ENCODE data around the gene C2CD2L. TPM values are rescaled to one million over a fixed set of nuclear protein-coding genes. Genes with fewer than 3 reads are reported as not detected.

Gene C2CD2L
- total RNA-seq, 1 experiment from 2014 or later = 14.7 TPM

- intact Hi-C loops (cut with micrococcal nuclease; ENCODE audit: unreplicated experiment) = no loop called here
- Histone ChIP-seq H3K36me3 (ENCODE audit: control insufficient read depth, insufficient read depth, low read length) (0 out of 2 replicates have a peak, but pooled peaks cover 2% of the 10 kb centered on the region), H3K27me3 (replicated peaks; ENCODE audit: control insufficient read depth, insufficient read depth, low read length) (no peaks in the 10 kb centered on the region), H3K4me3 (ENCODE audit: low read depth, low read length) (no peak overlapping the region), H3K9me3 (no peaks in the 10 kb centered on the region), H3K4me1 (peaks cover 11% of the 10 kb centered on the region)
- no peak for TF ChIP-seq CTCF (IDR thresholded peaks at IDR 0.05; ENCODE audit: insufficient read depth in 1 of 2, low read depth in 1 of 2, low read length in 1 of 2, severe bottlenecking in 1 of 2, unreplicated experiment in 1 of 2)
- ChIA-PET POLR2A (interaction anchor here (0.9 to 1.1 kb wide), 2 partner anchors 18 to 27 kb away, joined by 3 read pairs; partner anchors contain the start of gene HMBS), CTCF (interaction anchor here (0.8 kb wide), 1 partner anchor 32 kb away, joined by 3 read pairs; no protein-coding TSS in a partner anchor)
- Mint-ChIP-seq H3K4me3 (ENCODE audit: unreplicated experiment) (no peak overlapping the region), H3K9me3 (ENCODE audit: unreplicated experiment) (no peaks in the 10 kb centered on the region), H3K36me3 (ENCODE audit: insufficient read depth, unreplicated experiment) (peaks cover 31% of the 10 kb centered on the region), H3K27ac (ENCODE audit: unreplicated experiment) (no peak overlapping the region), H3K27me3 (ENCODE audit: insufficient read depth, unreplicated experiment) (no peaks in the 10 kb centered on the region), H3K4me1 (ENCODE audit: low read depth, unreplicated experiment) (peaks cover 11% of the 10 kb centered on the region)
- BruUV-seq (replicated peaks) = no TSS peak
- DNase-seq = peak in 1 of 2 experiments; percentile 43
Observed at GRCh38 chr11:119112314-119113020, 5.3 kb downstream of the C2CD2L start.

- CTCF ChIA-PET = no interaction called here
Observed at GRCh38 chr11:119113716-119114115, 6.6 kb downstream of the C2CD2L start.

GRCh38 chr11:119114351-119114750, 7.2 kb downstream of the C2CD2L start:
- no peak overlapping the region for H3K27ac Mint-ChIP-seq (ENCODE audit: unreplicated experiment)
- no peak overlapping the region for H3K4me3 Mint-ChIP-seq (ENCODE audit: unreplicated experiment)

More at GRCh38 chr11:119113716-119114115, 6.6 kb downstream of the C2CD2L start:
- Mint-ChIP-seq H3K4me1 (ENCODE audit: low read depth, unreplicated experiment) (peaks cover 5% of the 10 kb centered on the region), H3K27ac (ENCODE audit: unreplicated experiment) (no peak overlapping the region), H3K36me3 (ENCODE audit: insufficient read depth, unreplicated experiment) (peaks cover 20% of the 10 kb centered on the region), H3K27me3 (ENCODE audit: insufficient read depth, unreplicated experiment) (no peaks in the 10 kb centered on the region), H3K4me3 (ENCODE audit: unreplicated experiment) (no peak overlapping the region), H3K9me3 (ENCODE audit: unreplicated experiment) (no peaks in the 10 kb centered on the region)
- Histone ChIP-seq H3K4me1 (peaks cover 3% of the 10 kb centered on the region; the same call in 1 of the 2 replicates), H3K36me3 (ENCODE audit: control insufficient read depth, insufficient read depth, low read length) (0 out of 2 replicates have a peak, but pooled peaks cover 2% of the 10 kb centered on the region), H3K9me3 (no peaks in the 10 kb centered on the region), H3K4me3 (ENCODE audit: low read depth, low read length) (no peak overlapping the region), H3K27me3 (replicated peaks; ENCODE audit: control insufficient read depth, insufficient read depth, low read length) (no peaks in the 10 kb centered on the region)
- POLR2A ChIA-PET = no interaction called here
- intact Hi-C loops (cut with micrococcal nuclease; ENCODE audit: unreplicated experiment) = no loop called here
- DNase-seq = no peak
- BruUV-seq (replicated peaks) = no TSS peak
- no peak for TF ChIP-seq CTCF (IDR thresholded peaks at IDR 0.05; ENCODE audit: insufficient read depth in 1 of 2, low read depth in 1 of 2, low read length in 1 of 2, severe bottlenecking in 1 of 2, unreplicated experiment in 1 of 2)

More at GRCh38 chr11:119114351-119114750, 7.2 kb downstream of the C2CD2L start:
- DNase-seq = no peak
- H3K4me1 ChIP-seq = no peaks in the 10 kb centered on the region
- Mint-ChIP-seq H3K9me3 (ENCODE audit: unreplicated experiment) (no peaks in the 10 kb centered on the region), H3K36me3 (ENCODE audit: insufficient read depth, unreplicated experiment) (peaks cover 14% of the 10 kb centered on the region), H3K4me1 (ENCODE audit: low read depth, unreplicated experiment) (no peaks in the 10 kb centered on the region), H3K27me3 (ENCODE audit: insufficient read depth, unreplicated experiment) (no peaks in the 10 kb centered on the region)
- H3K36me3 ChIP-seq (ENCODE audit: control insufficient read depth, insufficient read depth, low read length) = 0 out of 2 replicates have a peak, but pooled peaks cover 2% of the 10 kb centered on the region
- intact Hi-C loops (cut with micrococcal nuclease; ENCODE audit: unreplicated experiment) = no loop called here
- no peaks in the 10 kb centered on the region for H3K27me3 ChIP-seq (replicated peaks; ENCODE audit: control insufficient read depth, insufficient read depth, low read length)
- no peaks in the 10 kb centered on the region for H3K9me3 ChIP-seq
- POLR2A ChIA-PET = no interaction called here
- H3K4me3 ChIP-seq (ENCODE audit: low read depth, low read length) = no peak overlapping the region
- CTCF ChIA-PET = no interaction called here
- TF ChIP-seq CTCF (IDR thresholded peaks at IDR 0.05; ENCODE audit: insufficient read depth in 1 of 2, low read depth in 1 of 2, low read length in 1 of 2, severe bottlenecking in 1 of 2, unreplicated experiment in 1 of 2) = no peak
- no TSS peak for BruUV-seq (replicated peaks)
